ENCODE measurements around the gene MDFI. TPM values are rescaled to one million over a fixed set of nuclear protein-coding genes. Genes with fewer than 3 reads are reported as not detected.

Gene MDFI
- total RNA-seq, 4 donors from 2014 or later = 14.4 to 80.0 (median 23.4) TPM

DNA sequence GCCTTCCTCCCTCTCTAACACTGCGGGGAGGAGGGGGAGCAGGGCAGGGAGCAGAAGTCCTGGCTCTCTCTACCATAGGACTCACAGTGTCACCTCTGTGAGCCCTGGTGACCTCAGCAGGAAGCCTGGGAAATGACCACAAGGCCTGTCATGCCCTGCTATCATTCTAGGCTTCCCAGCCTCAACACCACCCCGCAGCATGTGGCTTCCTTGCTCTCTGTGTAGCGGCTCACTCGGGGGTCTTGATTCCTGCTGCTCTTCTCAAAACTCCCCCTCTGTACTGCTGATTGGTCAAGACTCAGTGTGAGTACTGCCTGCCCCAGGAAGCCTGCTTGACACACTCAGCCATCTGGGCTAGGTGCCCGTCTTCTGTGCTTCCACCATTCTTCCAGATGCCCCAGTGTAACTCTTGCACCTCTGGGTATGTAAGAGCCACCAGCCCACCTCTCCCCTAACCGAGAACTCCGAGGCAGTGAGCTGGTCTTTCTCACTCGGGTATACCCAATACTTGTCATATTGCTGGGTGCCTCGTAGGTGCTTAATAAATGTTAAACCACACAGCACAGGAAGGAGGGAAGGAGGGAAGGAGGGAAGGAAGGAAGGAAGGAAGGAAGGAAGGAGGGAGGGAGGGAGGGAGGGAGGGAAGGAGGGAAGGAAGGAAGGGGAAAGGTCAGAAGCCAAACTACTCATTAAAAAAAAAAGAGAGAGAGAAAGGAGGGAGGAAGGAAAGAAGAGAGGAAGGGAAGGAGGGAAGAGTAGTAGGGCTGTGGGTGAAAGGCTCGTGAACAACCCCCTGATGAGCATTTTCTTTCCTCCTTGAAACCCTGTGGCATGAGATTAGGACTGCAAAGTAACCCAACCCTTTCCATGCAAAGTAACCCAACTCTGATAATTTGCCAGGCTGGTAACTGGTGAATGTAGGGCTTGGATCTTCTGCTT is 5.0 kb downstream of the MDFI start:
- no peaks in the 10 kb centered on the region for H3K4me1 ChIP-seq
- intact Hi-C loops (cut with DNase I; ENCODE audit: low total_unique reads) = no loop called here
- H3K36me3 ChIP-seq = no peaks in the 10 kb centered on the region
- no peak overlapping the region for H3K27ac ChIP-seq
- no peak for TF ChIP-seq POLR2A (IDR thresholded peaks at IDR 0.05)
- TF ChIP-seq, protein P1, sequence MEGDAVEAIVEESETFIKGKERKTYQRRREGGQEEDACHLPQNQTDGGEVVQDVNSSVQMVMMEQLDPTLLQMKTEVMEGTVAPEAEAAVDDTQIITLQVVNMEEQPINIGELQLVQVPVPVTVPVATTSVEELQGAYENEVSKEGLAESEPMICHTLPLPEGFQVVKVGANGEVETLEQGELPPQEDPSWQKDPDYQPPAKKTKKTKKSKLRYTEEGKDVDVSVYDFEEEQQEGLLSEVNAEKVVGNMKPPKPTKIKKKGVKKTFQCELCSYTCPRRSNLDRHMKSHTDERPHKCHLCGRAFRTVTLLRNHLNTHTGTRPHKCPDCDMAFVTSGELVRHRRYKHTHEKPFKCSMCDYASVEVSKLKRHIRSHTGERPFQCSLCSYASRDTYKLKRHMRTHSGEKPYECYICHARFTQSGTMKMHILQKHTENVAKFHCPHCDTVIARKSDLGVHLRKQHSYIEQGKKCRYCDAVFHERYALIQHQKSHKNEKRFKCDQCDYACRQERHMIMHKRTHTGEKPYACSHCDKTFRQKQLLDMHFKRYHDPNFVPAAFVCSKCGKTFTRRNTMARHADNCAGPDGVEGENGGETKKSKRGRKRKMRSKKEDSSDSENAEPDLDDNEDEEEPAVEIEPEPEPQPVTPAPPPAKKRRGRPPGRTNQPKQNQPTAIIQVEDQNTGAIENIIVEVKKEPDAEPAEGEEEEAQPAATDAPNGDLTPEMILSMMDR (IDR thresholded peaks at IDR 0.05) = no peak
- H3K4me3 ChIP-seq = no peak overlapping the region
- DNase-seq = no peak
- no peaks in the 10 kb centered on the region for H3K27me3 ChIP-seq
- H3K9me3 ChIP-seq = no peaks in the 10 kb centered on the region

DNA sequence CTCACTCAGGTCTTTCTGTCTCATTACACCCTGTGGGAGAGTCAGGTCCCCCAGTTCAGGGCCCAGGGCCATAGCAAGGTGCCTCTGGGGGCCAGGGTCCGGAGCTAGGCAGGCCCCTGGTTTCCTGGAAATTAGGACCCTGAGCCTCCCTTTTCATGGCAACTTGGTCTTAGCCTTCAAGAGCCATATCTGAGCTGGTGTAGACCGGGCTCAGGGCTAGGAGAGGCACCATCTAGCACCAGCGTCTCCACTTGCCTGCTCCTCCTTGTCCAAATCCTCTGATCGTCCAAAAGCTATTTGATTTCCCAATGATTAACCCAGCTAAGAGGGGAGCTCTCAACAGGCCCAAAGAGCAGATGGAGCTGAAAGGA is 5.6 kb downstream of the MDFI start:
- intact Hi-C loops (cut with DNase I; ENCODE audit: low total_unique reads) = no loop called here
- Histone ChIP-seq H3K4me1 (no peaks in the 10 kb centered on the region), H3K36me3 (no peaks in the 10 kb centered on the region), H3K27ac (no peak overlapping the region), H3K4me3 (no peak overlapping the region), H3K27me3 (no peaks in the 10 kb centered on the region), H3K9me3 (no peaks in the 10 kb centered on the region)
- TF ChIP-seq, protein P1 (IDR thresholded peaks at IDR 0.05) = no peak
- DNase-seq = no peak

DNA sequence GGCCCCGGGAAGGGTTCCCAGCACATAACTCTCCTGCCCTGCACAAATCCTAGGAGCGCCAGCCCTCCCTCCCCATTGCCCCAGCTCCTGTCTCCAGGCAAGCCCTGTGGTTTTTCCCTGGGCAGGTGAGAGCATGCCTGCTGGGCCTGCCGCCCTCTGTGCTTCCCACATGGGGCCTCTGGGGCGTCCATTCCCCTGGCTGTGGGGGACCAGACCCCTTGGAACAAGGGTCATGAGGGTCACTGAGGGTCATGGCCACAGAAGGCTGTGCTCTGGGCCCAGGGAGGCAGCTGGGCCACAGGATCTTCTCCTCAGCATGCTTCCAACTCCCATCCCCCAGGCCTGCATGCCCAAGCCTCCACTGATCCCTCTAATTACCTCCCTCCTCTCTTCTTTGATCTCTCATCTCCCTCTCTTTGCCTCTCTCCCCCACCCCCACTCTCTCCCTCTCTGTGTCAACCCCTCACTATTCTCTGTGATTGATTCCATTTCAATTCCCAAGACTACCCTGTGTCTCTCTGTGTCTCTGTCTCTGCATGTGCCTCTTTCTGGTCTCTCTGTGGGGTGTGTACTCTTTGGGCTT is 6.1 kb downstream of the MDFI start:
- no peak overlapping the region for H3K4me3 ChIP-seq
- H3K4me1 ChIP-seq = no peaks in the 10 kb centered on the region
- TF ChIP-seq POLR2A (IDR thresholded peaks at IDR 0.05) = no peak
- H3K27me3 ChIP-seq = no peaks in the 10 kb centered on the region
- no peak for DNase-seq
- H3K36me3 ChIP-seq = no peaks in the 10 kb centered on the region
- no peaks in the 10 kb centered on the region for H3K9me3 ChIP-seq
- no peak overlapping the region for H3K27ac ChIP-seq
- intact Hi-C loops (cut with DNase I; ENCODE audit: low total_unique reads) = no loop called here

DNA sequence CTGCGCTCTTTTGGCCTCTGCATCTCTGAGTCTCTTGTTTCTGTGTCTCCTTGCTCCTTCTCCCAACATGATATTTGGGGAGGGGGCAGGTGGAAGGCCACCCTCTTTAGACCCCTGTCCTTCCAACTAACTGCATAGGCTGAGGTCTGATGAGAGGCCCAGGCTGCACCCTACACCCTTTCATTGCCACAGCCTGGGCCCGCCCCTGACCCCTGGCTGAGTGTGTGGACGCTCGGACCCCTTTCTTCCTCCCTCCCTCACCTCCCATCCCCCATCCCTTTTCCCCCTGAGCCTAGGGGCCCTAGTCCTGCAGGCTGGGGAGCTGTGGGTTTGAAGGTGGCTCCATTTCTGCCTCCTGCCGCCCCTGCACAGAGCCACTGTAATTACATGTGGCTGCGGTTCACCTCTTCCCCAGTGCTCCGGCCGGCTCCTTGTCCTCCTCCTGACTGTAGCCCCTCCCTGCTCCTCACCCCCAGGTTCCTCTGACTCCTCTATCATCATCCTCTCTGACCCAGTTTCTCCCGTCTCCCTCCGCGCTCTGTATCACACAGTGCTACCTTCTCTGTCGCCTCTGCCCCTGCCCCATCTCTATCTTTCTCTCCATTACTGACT is 6.8 kb downstream of the MDFI start:
- DNase-seq = no peak
- intact Hi-C loops (cut with DNase I; ENCODE audit: low total_unique reads) = no loop called here
- no peaks in the 10 kb centered on the region for H3K36me3 ChIP-seq

DNA sequence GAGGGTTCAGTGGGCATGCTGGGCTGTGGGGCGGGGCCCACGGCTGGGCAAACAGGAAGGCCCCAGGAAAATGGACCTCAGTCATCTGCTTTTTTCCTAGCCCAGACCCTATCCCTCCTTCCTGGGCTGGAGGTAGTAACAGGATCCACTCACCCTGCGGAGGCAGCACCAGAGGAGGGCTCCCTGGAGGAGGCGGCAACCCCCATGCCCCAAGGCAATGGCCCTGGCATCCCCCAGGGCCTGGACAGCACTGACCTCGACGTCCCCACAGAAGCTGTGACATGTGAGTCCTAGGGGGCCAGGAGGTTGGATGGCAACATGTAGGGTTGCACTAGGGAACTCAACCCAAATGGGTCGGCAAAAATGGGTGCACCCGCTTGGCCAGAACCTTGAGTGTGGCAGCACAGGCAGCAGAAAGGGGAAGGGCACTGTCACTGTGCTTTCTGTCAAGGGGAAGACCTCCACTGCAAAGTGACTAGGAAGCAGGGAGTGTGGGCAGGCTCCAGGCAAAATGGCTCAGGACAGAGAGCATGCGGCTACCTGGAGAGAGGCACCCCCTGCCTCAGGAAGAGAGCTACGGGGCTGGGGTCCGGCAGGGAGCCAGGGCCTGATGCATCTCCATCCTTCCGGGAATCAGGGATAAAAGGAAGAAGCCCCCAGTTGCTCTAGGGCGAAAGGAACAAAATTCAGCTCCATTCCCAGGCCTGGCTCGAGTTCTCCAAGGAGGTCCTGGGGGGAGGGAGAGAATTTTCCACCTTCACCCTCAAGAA is 7.9 kb downstream of the MDFI start:
- Histone ChIP-seq H3K4me3 (no peak overlapping the region), H3K27ac (no peak overlapping the region), H3K36me3 (no peaks in the 10 kb centered on the region), H3K4me1 (no peaks in the 10 kb centered on the region), H3K9me3 (no peaks in the 10 kb centered on the region), H3K27me3 (no peaks in the 10 kb centered on the region)
- no peak for TF ChIP-seq POLR2A (IDR thresholded peaks at IDR 0.05)
- TF ChIP-seq, protein P1 (IDR thresholded peaks at IDR 0.05) = no peak
- intact Hi-C loops (cut with DNase I; ENCODE audit: low total_unique reads) = no loop called here
- no peak for DNase-seq

More for the DNA sequence above, 6.8 kb downstream of the MDFI start:
- TF ChIP-seq, protein P1 (IDR thresholded peaks at IDR 0.05) = no peak
- TF ChIP-seq POLR2A (IDR thresholded peaks at IDR 0.05) = no peak
- H3K27ac ChIP-seq = no peak overlapping the region
- no peaks in the 10 kb centered on the region for H3K4me1 ChIP-seq
- H3K27me3 ChIP-seq = no peaks in the 10 kb centered on the region
- H3K4me3 ChIP-seq = no peak overlapping the region
- no peaks in the 10 kb centered on the region for H3K9me3 ChIP-seq

Measured in uterus (tissue), 4 donors.